GM18498 (cell line): ENCODE measurements around the gene FOXI3.

Source experiments
- ATAC-seq: cut with Tn5 transposase; IDR thresholded peaks from one replicate; pipeline ENCODE4 v1.9.1; 2021; ENCODE audit warnings: mild to moderate bottlenecking, moderate library complexity; ENCODE audit not compliant: unreplicated experiment

Gene FOXI3

DNA sequence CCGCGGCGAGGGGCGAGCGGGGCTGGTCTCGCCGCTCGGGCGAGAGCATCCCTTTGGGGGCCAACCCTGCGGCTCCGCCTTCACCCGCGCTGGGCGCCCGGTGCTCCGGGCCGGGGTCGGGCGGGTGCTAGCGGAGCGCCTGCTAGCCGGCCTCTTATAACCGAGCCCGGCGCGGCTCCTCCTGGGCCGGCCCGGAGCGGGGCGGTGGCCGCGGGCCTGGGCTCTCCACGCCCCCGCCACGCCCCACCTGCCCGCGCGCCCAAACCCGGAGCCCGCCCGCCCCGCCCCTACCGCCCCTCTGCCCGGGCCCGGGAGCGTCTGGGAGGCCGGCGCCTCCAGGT is at the start of gene FOXI3:
FOXI3 (minus strand) TSS at position 129 of the 341 bp plus-strand sequence. CDS start 158 bp downstream, outside the sequence.
- ATAC-seq, result peak; percentile 37

DNA sequence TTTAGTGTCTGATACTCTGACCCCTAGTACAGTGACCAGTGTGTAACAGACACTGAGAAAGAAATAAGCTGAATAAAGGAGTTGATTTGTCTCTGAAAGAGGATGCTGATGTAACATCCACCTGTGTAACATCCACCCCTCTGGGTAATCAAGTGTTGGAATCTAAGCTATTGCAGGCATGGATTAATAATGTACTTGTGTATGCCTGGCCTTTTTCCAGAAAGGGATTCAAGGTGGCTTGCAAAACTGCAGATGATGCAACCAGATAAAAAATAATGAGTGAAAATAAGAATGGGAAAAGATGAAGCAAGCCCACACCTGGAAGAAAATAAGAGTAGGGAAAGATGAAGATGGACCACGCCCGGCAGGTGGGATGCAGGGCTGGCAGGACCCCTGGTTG is 48.2 kb upstream of the FOXI3 start:
- ATAC-seq, result no peak

GRCh38 chr2:88499204-88499603 is 46.7 kb upstream of the FOXI3 start:
- no peak for ATAC-seq

- ATAC-seq, result no peak
Observed at GRCh38 chr2:88493481-88493880, 41.0 kb upstream of the FOXI3 start.

- ATAC-seq, result no peak
Observed at GRCh38 chr2:88492002-88492401, 39.5 kb upstream of the FOXI3 start.

DNA sequence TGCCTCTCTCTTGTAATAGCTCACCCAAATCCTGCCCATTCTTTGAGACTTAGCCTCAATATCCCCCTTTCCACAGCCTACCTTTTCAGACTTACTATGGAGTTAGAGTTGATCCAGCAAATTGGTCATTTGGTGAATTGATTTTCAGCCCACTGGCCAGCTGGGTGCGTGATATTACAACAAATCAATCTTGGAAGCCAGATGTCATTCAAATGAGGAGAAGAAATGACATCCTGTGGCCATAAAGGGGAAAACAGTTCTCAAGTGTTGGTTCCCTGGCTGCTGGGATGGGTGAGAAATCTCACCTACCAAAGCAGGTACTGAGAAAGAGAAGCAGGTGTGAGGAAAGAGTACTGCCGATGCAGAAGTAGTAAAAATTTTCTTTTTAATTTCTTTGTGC is 36.7 kb upstream of the FOXI3 start:
- ATAC-seq, result no peak

DNA sequence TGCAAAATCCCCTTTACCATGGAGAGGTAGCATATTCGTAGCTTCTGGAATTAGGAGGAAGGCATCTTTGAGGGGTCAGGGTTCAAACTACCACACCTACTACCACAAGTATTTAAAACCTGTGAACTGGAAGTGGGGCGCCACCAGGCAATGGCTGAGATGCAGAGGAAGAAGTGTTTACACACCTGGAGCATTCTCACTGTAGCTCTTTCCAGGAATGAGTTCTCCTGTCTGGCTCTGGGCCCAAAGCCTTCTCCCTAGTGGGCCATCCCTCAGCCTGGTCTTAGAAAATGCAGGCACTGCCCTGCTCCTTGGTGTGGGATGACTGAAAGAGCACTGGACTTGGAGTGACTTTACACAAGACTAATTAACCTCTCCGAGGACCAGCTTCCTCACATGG is 30.7 kb upstream of the FOXI3 start:
- ATAC-seq, result no peak

DNA sequence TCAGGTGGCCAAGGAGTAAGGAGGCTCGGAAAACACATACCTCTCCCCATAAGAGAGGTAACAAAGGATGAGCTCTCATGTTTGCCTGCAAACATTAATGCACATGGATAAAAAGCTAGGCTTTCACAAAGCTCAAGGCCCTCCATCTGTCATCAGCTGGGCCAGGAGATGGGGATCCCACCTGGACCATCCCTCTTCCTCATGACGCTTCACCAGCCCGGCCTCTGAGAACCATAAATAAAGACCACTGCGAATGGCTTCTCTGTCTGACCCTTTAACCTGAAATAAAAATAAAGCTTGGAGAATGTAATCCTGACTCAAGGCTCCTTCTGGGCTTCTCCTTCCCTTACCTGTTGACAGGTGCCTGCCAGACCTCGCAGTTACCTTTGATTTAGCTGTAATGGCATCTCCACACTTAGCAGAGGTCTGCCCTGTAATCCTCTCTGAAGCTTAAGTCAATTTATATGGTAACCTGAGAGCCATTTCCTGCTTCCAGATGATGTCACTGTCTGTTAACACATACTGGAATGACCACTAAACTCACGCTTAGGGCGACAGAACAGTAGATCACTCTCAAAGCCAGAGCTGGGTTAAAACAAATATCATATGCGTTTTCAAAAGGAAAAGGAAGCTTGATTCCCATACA is 29.3 kb upstream of the FOXI3 start:
- no peak for ATAC-seq

DNA sequence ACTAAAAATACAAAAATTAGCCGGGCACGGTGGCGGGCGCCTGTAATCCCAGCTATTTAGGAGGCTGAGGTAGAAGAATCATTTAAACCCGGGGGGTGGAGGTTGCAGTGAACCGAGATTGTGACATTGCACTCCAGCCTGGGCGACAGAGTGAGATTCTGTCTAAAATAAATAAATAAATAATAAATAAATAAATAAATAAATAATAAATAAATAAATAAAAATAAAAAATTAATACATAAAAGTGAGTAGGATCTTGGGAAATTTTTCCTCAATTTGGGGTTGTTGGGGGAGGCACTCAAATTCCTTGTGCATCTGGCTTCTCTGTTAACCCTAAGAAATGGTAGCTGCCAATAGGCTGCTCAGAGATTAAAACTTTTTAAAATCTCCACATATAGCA is 20.3 kb upstream of the FOXI3 start:
- ATAC-seq, result no peak

- ATAC-seq, result no peak
Observed at GRCh38 chr2:88471083-88471942, 18.8 kb upstream of the FOXI3 start.

DNA sequence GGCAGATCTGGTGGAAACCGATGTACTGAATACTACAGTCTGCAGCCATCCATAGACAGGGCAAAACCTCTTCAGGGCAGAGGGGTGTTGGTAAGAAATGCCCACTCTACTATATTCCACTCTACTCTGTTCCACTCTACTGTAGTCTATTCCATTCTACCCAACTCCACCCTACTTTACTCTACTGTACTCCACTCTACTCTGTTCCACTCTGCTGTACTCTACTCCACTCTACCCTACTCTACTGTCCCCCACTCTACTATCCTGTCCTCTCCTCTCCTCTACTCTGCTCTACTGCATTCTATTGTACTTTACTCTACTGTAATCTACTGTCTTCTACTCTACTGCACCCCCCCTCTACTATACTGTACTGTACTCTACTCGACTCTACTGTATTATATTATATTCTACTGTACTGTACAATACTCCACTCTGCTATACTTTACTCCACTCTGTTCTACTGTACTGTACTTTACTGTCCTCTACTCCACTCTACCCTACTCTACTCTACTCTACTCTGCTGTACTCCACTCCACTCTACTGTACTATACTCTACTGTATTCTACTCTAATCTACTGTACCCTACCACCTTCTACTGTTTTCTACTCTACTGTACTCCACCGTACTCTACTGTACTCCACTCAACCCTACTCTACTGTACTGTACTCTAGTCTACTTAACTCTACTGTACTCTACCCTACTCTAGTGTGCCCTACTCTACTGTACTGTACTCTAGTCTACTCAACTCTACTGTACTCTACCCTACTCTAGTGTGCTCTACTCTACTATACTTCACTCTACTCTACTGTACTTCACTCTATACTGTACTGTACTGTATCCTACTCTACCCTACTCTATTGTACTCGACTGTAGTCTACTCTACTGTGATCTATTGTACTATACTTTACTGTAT is 17.0 kb upstream of the FOXI3 start:
- no peak for ATAC-seq

DNA sequence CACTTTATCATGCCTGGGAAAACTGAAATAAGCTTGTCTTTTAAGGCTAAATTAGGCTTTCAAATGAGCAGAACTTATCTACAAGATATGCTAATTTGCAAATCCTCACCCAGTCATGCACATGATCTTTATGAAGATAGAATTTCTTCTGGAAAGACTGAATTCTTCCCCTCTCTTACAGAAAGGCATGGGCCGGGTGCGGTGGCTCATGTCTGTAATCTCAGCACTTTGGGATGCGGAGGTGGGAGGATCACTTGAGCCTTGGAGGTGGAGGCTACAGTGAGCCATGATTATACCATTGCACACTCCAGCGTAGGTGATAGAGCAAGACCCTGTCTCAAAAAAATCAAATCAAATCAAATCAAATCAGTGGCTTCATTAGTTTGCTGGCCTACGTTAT is 11.7 kb upstream of the FOXI3 start:
- ATAC-seq, result no peak

DNA sequence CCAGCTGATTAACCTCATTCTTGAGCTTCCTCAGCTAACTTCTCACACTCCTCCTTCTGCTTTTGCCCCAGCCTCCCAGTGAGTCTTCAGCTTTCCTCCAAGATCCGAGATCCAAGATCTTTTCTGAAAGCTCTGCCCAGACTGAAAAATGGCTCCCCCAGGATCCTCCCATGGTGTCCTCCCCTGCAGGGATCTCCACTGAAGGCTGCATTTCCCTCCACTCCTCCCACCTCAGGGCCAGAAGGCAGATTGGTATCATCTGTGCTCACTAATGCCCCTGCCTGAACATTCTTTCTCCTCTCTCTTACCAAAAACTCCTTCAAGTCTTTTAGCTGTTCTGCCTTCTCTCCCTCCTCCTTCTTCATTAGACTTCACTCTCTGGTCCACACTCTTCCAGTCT is 6.1 kb upstream of the FOXI3 start:
- no peak for ATAC-seq

- no peak for ATAC-seq
Observed at GRCh38 chr2:88452980-88453582, 588 bp upstream of the FOXI3 start.

DNA sequence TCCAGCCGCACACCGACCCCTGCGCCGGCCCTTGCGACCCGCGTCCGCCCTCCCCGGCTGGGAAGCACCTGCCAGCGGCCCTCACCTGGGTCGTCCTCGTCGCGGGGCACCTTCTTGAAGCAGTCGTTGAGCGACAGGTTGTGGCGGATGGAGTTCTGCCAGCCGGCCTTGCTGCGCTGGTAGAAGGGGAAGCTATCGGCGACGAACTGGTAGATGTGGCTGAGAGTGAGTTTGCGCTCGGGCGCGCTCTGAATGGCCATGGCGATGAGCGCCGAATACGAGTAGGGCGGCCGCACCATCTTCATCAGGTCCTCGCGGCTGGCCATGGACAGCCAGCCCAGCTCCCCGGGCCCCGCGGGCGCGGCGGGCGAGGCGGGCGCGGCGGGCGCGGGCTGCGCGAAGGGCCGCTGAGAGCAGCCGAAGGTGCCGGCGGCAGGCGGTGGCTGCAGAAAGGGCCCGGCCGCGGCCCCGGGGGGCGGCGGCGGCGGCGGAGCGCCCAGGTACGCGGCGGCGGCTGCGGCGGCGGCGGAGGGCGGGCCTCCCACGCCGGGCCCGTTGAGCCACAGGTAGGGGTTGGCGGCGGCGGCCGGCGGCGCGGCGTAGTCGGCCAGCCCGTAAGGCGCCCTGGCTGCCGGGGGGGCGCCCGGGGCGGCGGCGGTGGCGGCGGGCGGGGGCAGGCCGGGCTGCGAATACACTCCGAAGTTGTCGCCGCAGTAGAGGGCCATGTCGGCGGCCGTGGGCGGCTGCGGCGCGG is 505 bp downstream of the FOXI3 start:
- ATAC-seq, result peak; percentile 49

DNA sequence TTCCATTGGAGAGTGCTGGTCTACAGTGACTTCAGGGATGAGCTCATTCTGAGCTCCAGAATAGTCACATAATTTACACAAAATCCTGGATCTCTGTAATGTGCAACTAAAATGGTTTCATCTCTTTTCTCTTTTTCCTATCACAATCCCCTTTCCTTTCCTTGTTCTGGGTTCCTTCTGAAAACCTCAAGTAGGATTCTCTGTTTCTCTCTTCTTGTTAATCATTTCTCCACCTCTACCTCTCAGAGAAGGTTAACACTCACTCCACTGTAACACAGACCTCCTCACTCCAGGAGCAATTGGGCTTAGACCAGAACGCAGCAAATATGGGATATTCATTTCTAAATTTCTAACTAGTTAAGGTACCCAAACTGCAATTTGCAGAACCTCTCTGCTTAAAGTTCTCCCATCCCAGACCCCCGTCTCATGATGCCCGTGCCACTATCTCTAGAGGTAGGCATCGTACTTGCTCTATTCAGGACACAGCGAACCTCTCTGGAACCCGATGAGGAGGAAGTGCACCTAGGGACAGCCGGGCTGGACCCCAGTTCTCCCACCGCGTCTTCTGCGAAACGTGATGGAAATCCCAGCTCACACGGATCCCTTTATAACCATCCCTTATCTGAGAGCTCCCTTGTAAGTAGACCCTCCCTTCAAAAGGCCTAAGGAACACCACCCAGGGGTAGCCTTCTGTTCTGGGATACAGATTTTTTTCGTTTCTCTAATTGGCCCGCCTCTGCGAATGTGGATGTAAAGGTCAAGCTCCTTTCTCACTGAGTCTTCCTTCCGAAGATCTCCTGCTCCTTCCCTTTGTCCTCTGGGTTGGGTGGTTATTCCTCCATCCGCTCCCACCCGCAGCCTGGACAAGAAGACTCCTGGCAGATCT is 1.3 kb downstream of the FOXI3 start:
- ATAC-seq, result no peak

DNA sequence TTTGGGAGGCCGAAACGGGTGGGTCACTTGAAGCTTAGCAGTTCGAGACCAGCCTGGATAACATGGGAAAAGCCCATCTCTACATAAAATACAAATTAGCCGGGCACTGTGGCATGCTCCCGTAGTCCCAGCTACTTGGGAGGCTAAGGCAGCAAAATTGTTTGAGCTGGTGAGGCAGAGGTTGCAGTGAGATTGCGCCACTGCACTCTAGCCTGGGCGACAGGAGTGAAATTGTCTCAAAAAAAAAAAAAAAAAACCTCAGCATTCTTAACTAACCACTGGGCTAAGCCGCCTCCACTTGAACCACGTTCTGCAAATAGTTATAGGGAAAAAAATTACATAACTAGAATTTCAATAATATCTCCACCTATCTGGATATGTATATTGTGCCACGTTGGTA is 2.3 kb downstream of the FOXI3 start:
- no peak for ATAC-seq

GRCh38 chr2:88448248-88448647 is 4.2 kb downstream of the FOXI3 start:
- no peak for ATAC-seq

DNA sequence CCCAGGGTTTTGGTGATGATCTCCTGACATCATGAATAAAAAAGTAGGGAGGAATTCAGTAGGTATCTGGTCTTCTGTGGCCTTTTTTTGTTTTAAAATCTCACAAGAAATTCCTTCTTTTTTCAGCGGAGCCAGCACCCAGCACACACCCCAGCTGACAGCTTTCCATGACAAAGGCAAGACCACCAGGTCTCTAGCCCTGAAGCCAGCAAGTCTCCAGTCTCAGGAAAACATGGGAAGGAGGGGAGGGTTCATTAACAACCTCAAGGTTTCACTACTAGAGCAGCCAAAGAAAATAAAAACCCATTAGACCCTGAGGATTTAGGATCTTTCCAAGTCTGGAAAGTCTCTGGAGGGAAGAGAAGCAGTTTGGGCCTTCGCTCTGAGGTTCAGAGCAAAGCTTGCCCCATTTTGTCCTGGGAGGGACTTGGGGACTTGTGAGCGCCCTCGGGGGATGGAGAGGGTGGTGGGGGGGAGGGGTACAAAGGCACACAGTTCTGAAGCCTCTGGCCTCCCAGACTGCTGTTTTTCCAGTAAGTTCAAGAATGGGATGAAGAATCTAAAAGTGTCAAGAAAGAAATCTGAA is 9.0 kb downstream of the FOXI3 start:
- no peak for ATAC-seq
